Fibroblast of upper back skin (primary cell): Measurements from ENCODE around the gene DOK1.
"Not testable (repeated sequence)": the region's sequence is repeated elsewhere in the genome, so short reads cannot be mapped to it uniquely, and the experiment has no call there.

Experiments used
- DNase-seq: peaks from one replicate; pipeline ENCODE4 v3.0.0-alpha.2; 2013

DOK1 gene

DNA sequence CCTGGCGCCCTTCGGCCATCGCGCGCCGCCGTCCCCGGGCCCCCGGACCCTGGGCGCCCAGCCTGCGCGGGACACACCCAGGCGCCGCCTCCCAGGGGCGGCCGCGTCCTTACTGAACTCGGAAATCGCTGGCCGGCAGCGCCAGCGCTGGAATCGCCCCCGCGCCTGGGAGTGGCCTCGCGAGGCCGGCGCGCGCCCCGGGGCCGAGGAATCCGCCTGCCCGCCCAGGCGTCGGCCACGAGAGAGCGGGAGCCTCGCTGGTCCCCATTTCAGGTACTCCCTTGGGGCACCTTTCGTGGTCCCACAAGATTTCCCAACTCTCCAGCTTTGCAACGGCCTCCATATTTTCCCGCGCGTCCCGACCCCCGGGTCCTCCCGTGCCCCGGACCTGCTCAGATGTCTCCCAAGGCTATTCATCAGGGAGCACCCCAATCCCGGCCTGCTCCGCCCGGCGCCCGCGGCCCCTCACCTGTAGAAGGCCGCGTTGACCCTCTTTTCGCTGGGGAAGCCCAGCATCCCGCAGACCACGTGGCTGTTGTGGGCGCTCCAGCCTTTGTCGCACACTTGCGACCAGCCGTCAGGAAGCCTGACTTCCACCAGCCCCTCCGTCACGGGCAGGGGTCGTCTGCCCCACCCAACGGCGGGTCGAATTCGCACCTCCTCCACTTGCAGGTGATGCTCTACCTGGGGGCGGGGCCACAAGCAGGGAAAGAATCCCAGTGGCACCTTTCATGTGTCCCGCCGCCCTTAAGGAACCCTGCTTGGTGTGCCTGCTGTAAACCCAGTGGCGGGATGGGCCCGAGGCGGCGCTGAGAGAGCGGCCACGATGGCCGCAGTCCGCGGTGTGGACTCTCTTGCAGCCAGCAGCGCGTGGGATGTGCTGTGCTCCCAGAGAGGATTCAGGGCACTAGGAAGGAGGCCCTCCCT lies 5.4 kb upstream of the DOK1 start:
- peak; percentile 41 for DNase-seq

GRCh38 chr2:74550231-74550630 lies 4.3 kb upstream of the DOK1 start:
- DNase-seq = no peak

DNA sequence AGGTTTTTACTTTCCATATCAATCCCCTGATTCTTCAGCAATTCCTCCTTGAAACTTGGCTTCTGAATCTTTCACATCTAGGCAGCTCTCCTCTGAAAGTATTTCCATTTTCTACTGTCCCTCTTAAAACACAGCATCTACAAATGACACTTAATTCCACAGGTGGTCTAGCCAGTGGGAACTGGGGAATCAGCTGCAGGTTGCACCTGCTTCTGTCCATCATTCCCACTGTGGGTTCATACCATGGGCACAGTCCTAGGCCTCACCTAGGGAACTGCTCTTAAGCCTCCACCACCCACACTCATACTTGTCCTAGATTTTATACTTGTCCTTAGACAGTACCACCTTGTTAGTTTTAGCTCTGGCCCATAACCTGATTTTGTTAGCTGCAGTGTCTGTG lies 3.0 kb upstream of the DOK1 start:
- no peak for DNase-seq

DNA sequence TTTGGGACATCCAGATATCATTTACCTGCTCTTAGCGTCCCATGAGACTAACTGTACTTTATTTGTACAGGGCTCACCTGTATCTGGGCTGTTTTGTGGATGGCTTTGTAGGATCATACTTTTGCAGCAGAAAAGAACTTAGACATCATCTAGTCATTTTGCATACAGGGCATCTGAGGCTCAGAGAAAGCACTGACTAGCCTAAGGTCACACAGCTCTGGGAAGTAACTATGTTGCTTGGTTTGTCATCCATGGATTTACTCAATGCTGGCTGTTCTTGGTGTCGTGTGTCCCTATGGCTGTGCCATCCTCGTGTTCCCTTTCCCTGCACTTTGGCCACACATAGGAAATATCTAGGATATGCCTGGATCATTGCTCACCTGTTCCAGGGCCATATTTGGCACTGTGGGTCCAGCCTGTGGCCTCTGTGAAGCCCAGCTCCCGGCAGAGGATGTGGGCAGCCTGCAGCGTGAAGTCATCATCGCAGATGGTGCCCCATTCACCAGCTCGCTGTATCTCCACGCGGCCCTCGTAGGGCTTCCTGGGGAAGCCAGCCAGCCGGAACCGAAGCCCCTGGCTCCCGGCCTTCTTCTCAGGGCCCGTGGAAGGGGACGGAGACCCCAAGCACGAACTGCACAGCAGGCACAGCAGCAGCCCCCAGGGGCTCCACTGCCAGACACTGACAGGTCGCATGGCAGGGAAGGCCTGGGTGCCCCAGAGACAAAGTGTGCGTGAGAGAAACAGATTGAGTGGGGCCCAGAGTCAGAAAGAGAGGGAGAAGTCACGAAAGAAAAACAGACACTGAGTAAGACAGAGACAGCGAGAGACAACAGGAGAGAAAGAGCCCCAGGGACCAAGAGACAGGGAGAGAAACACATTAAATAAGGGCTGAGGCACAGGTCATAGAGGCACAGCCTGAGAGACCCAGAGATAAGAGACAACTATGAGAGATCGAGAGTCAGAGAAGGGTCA lies 2.3 kb upstream of the DOK1 start:
- no peak for DNase-seq

GRCh38 chr2:74552914-74553811 lies 1.4 kb upstream of the DOK1 start:
- DNase-seq = no peak

DNA sequence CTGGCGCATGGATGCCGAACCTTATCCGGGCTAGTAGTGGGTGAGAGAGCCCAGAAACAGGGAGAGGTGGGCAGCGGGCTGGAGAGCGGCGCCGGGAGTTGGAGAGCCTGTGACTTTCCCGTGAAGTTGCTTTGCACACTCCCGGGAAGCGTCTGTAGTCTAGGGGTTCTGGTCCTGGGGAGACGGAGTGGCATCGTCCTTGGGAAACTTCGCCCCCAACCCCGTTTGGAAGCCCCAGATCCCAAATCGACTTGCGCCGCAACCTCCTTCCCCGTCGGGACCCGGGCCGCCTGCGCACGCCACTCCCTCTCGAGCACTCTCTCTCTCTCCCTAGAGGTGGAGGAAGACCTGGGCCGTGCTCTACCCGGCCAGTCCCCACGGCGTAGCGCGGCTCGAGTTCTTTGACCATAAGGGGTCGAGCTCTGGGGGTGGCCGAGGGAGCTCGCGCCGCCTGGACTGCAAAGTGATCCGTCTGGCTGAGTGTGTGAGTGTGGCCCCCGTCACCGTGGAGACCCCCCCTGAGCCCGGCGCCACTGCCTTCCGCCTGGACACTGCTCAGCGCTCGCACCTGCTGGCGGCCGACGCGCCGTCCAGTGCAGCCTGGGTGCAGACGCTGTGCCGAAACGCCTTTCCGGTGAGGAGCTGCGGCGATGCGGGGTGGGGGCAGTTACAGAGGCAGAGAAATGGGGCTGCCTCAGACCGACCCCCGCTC lies 456 bp downstream of the DOK1 start:
- DNase-seq = no peak

GRCh38 chr2:74555610-74556103 lies 1.1 kb downstream of the DOK1 start:
- DNase-seq = no peak

DNA sequence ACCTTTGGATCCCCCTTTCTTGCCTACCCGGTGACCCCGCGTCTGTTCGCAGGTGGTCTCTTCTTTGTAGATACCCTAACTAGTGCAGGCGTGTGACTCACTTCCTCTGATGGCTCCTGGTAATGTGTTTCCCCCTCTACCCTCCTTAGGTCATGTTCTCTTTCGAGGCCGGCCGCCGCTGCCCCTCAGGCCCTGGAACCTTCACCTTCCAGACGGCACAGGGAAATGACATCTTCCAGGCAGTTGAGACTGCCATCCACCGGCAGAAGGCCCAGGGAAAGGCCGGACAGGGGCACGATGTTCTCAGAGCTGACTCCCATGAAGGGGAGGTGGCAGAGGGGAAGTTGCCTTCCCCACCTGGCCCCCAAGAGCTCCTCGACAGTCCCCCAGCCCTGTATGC lies 1.6 kb downstream of the DOK1 start:
- no peak for DNase-seq

- DNase-seq = no peak
Measured at GRCh38 chr2:74556831-74557370, 2.4 kb downstream of the DOK1 start.

- no peak for DNase-seq
Measured at GRCh38 chr2:74558284-74559230, 4.0 kb downstream of the DOK1 start.

- DNase-seq = no peak
Measured at GRCh38 chr2:74559912-74560311, 5.4 kb downstream of the DOK1 start.

- DNase-seq = no peak
Measured at GRCh38 chr2:74560591-74560990, 6.1 kb downstream of the DOK1 start.

- DNase-seq = not testable (repeated sequence)
Measured at GRCh38 chr2:74561022-74561421, 6.5 kb downstream of the DOK1 start.

- no peak for DNase-seq
Measured at GRCh38 chr2:74562126-74562775, 7.7 kb downstream of the DOK1 start.

- DNase-seq = peak; percentile 77
Measured at GRCh38 chr2:74564222-74564621, 9.7 kb downstream of the DOK1 start.

DNA sequence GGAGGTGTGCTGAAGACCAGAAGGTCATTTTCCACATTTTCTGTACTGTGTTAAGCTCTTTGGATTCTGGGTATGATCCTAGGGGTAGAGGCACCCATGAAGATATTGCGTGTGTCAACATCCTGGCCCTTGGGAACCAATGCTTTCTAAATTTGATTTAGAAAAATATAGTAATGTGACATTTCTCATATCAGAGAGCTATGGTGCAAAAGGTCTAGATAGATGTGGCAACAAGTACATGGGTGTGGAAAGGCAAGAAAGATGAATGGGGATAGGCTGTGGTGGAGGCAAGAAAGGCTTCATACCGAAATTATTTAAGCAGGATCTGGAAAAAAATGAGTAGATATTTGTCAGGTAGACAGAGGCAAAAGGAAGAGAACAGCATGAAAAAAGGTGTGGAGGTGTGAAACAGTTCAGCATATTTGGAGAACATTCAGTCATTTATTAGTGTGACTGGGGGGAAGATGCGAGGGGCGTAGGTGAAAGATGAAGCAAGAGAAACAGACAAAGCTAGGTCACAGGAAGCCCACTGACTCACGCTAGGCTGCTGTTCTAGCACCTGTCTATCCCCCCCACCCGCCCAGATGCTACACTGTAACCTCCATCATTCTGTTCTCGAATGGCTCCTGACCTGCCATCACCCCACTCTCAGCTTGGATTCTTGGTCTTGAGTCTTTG lies 11.7 kb downstream of the DOK1 start:
- no peak for DNase-seq

- DNase-seq = peak; percentile 99
Measured at GRCh38 chr2:74566754-74567085, 12.2 kb downstream of the DOK1 start.

- DNase-seq = peak; percentile 84
Measured at GRCh38 chr2:74567881-74568280, 13.4 kb downstream of the DOK1 start.

- DNase-seq = no peak
Measured at GRCh38 chr2:74569686-74570085, 15.2 kb downstream of the DOK1 start.
